Activated CD4-positive, alpha-beta T cell treated with anti-CD3 and anti-CD28 coated beads for 48 hours (primary cell): ENCODE measurements around the gene PRRT3.
"Not testable (repeated sequence)": the region's sequence is repeated elsewhere in the genome, so short reads cannot be mapped to it uniquely, and the experiment has no call there.

ENCODE experiments used
- DNase-seq: peaks from one replicate; pipeline ENCODE4 v3.0.0-alpha.2; 2020

PRRT3 gene

DNA sequence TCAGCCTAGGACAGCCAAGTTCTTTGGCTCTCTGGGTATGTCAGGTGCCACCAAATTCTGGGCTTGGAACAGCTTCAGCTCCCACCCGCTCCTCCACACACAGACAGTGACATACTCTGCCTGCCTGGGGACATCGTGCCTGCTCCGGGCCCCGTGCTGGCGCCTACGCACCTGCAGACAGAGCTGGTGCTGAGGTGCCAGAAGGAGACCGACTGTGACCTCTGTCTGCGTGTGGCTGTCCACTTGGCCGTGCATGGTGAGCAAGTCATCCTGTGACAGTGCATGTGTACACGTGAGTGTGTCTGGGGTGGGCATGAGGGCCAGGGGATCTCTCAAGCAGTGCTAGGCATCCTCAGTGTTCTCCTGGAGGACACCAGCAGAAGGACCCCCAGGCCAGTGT, 34.4 kb downstream of the PRRT3 start:
- no peak for DNase-seq

DNA sequence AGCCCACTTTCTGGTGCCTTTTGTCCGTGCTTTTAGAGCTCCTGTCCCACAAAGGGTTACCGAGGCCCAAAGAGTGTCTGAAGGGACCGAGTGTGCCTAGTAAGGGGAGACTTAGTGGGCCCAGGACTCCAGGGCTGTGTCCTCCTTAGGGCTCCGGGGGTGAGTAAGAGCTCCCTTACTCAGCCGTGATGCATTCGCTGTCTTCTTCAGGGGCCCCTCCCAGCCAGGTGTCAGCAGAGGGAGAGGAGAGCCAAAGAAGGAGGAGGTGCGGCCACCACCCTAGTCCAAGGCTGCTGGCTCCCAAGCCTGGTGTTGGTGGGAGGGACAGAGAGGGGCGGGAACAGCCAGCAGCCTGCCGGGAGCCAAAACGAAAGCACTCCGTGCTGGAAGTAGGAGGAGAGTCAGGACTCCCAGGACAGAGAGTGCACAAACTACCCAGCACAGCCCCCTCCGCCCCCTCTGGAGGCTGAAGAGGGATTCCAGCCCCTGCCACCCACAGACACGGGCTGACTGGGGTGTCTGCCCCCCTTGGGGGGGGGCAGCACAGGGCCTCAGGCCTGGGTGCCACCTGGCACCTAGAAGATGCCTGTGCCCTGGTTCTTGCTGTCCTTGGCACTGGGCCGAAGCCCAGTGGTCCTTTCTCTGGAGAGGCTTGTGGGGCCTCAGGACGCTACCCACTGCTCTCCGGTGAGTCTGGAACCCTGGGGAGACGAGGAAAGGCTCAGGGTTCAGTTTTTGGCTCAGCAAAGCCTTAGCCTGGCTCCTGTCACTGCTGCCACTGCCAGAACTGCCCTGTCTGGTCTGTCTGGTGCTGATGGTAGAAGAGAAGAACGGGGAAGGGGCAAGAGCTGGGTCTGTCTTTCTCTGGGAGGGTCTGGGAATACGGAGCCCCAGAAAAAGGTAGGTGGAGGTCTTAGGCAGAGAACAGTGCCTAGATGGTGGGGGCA, 35.2 kb downstream of the PRRT3 start, which contains the start of gene IL17RC:
IL17RC (plus strand) TSS at position 365 of the 947 bp plus-strand sequence; CDS start at position 583, 218 bp downstream.
- peak; percentile 70 for DNase-seq

GRCh38 chr3:9916346-9916733, 35.9 kb downstream of the PRRT3 start:
- DNase-seq = no peak

GRCh38 chr3:9915254-9916141, 36.7 kb downstream of the PRRT3 start:
- DNase-seq = peak; percentile 58

- DNase-seq = no peak
Measured at GRCh38 chr3:9914559-9915253, 37.5 kb downstream of the PRRT3 start.

DNA sequence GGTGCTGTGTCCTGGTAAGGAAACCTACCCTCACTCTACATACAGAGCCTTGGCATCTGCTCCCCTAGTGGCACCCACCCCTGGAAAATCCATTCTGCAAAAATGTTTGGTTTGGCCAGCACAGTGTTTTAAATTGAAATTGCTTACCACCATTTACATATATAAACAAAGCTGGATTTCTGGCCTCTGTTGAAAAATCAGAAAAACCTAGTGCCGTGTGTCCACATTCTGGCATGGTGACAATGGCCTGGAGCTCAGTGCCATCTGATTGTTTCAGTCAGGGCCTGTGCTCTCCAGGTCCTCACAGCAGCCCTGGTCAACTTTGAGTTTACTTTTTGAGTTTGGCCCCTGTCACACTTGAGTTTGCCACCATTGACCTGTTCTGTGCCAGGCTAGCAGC, 38.2 kb downstream of the PRRT3 start:
- no peak for DNase-seq

GRCh38 chr3:9913601-9914000, 38.6 kb downstream of the PRRT3 start:
- DNase-seq = no peak

- peak; percentile 16 for DNase-seq
Measured at GRCh38 chr3:9912294-9912935, 39.8 kb downstream of the PRRT3 start.

GRCh38 chr3:9911863-9912262, 40.3 kb downstream of the PRRT3 start:
- no peak for DNase-seq

DNA sequence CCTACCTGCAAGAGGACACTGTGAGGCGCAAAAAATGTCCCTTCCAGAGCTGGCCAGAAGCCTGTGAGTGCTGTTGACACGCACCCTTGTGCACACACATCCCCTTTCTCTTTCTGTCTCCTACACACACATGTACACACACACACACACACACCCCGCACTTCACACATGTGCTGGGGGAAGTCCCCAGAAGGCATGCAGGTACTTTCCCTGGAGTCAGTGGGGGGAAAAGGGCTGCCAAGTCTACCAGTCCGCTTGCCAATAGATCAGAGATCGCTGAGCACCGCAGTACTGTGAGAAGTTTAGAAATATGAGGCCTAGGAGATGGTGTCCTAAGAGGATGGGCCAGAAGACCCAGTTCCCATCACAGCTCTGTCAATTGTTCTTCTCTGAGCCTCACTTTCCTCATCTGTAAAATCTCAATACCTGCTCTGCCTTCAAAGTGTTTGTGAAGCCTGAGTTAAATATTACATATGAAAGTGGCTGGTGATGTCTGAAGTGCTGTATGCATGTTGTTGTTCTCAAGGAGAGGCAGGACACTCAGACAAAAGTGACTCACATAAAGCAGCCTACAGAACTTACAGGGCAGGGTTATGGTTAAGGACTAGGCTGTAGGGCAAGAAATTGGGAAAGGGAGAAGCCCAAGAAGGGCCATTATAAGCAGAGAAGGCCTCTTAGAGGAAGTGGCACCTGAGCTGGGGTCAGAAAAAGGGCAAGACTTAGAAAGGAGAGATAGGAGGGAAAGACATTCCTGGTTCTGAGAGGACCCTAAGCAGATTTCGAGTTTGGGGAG, 42.8 kb downstream of the PRRT3 start:
- peak; percentile 32 for DNase-seq

GRCh38 chr3:9908286-9908685, 43.9 kb downstream of the PRRT3 start:
- DNase-seq = no peak

- no peak for DNase-seq
Measured at GRCh38 chr3:9906480-9906879, 45.7 kb downstream of the PRRT3 start.

GRCh38 chr3:9903904-9904303, 48.3 kb downstream of the PRRT3 start:
- DNase-seq = no peak

DNA sequence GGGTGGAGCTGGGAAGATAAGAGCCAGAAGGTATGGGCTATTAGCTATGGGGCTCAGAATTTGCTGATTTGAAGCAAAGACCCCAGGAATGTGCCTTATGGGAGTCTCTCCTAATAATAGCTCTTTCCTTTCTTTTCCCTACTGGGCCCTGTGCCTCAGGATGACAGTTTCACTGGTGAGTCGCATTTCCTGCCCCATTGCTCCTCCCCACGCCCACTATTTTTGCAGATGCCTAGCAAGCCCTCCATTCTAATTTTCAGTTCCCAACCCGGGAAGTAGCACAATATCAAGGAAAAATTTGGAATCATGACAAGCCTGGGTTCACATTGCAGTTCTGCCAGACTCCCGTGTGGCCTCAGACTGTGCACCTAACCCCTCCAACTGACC, 49.0 kb downstream of the PRRT3 start:
- peak; percentile 30 for DNase-seq

GRCh38 chr3:9902372-9903237, 49.6 kb downstream of the PRRT3 start, which contains the start of gene IL17RE:
IL17RE (plus strand) TSS chr3:9902848; CDS start chr3:9902933, 85 bp downstream.
- DNase-seq = peak; percentile 23

DNA sequence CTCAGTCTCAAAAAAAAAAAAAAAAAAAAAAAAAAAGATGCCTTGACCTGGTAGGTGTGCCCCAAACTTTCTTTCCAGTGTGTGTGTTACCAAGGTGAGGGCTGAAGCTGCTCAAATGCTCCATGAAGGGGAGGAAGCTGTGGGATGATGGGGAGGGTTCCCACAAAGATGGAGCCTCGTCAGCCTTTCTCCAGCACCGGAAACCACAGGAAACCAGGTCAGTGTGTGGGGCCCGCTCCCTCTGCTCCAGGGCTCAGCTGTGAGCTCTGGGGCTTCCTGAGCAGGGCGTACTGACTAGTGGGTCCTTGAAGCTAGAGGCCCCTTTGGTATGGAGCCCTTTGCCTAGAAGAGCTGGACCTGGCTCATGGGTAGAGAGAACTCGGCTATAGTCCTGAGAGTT, 50.2 kb downstream of the PRRT3 start:
- DNase-seq = peak; percentile 51

- DNase-seq = not testable (repeated sequence)
Measured at GRCh38 chr3:9900965-9901415, 51.2 kb downstream of the PRRT3 start.

DNA sequence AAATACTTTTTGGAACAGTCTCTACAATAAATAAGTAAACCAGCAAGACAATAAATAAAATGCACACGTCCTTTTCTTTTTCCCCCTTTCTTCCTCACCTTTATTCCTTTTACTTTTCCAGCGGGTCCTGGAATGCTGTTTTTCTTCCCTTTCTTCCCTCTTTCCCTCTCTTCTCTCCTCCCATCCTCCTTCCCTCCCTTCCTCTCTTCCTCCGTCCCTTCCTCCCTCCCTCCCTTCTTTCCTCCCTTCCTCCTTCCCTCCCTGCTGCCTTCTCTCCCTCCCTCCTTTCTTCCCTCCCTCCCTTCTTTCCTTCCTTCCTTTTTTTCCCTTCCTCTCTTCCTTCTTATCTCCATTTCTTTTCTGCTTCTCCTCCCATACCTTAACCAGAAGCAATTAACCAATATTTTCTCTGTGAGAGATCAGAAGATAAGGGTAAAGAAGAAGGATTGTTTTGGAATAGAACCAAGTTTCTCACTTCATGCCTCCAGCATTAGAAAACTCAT, 52.9 kb downstream of the PRRT3 start:
- no peak for DNase-seq

GRCh38 chr3:9898467-9899241, 53.6 kb downstream of the PRRT3 start:
- DNase-seq = no peak
